Measurements from ENCODE around the gene SLC6A18. TPM values are rescaled to one million over a fixed set of nuclear protein-coding genes. Genes with fewer than 3 reads are reported as not detected.

Gene SLC6A18
- polyA plus RNA-seq, 1 of the 3 experiments (the other 2 are of a cell fraction): not detected

GRCh38 chr5:1178529-1179382 lies 46.4 kb upstream of the SLC6A18 start (continued):
- TF ChIP-seq USF1 (IDR thresholded peaks at IDR 0.05; ENCODE audit: borderline replicate concordance, low read depth) (no peak), GATA2 (CRISPR knock-in tag; IDR thresholded peaks at IDR 0.05) (no peak), MAX (IDR thresholded peaks at IDR 0.05; ENCODE audit: low read depth) (no peak), RAD21 (IDR thresholded peaks at IDR 0.05; ENCODE audit: low read length) (no peak), JUND (IDR thresholded peaks at IDR 0.05) (no peak), NFIC (IDR thresholded peaks at IDR 0.05; ENCODE audit: borderline replicate concordance) (no peak), MXI1 (IDR thresholded peaks at IDR 0.05; ENCODE audit: low read depth, low read length) (no peak), EZH2phosphoT487 (IDR thresholded peaks at IDR 0.05; ENCODE audit: borderline replicate concordance, low read depth) (no peak), RFX5 (IDR thresholded peaks at IDR 0.05; ENCODE audit: low read length) (no peak)

- ChIA-PET POLR2A (no interaction called here), CTCF (interaction anchor here (5.4 kb wide), 1 partner anchor 12 kb away, joined by 25 read pairs; no protein-coding TSS in a partner anchor)
- no peak overlapping the region for H3K4me2 ChIP-seq
- no peak overlapping the region for H3K27ac ChIP-seq (ENCODE audit: low read depth in 2 of 2, low read length in 1 of 2)
- no CpG with 5 or more reads among the region's 9 CpGs for WGBS (ENCODE audit: low lambda C conversion rate)
- H4K20me1 ChIP-seq (ENCODE audit: insufficient read depth): no peaks in the 10 kb centered on the region
- no peaks in the 10 kb centered on the region for H3K79me2 ChIP-seq (ENCODE audit: insufficient read depth)
- no peaks in the 10 kb centered on the region for H3K9me2 ChIP-seq
- no peak overlapping the region for H2AFZ ChIP-seq (ENCODE audit: low read depth)
- H3K4me1 ChIP-seq (ENCODE audit: control insufficient read depth in 1 of 2, insufficient read depth in 2 of 2, low read depth in 1 of 2, low read length in 1 of 2): no peaks in the 10 kb centered on the region; a peak in 1 of 4 replicates
- no peaks in the 10 kb centered on the region for H3K27me3 ChIP-seq (ENCODE audit: insufficient read depth)
- no peaks in the 10 kb centered on the region for H3K9me3 ChIP-seq
- no peak for DNase-seq
- H3K9ac ChIP-seq: no peak overlapping the region
- H3K36me3 ChIP-seq (replicated peaks in 1 of 2; ENCODE audit: control insufficient read depth in 1 of 2, insufficient read depth in 2 of 2, low read length in 1 of 2): no peaks in the 10 kb centered on the region
- no peaks in the 10 kb centered on the region for H3F3A ChIP-seq (replicated peaks; ENCODE audit: insufficient read depth)
- H3K4me3 ChIP-seq (ENCODE audit: low read depth in 2 of 2, low read length in 1 of 2): no peak overlapping the region
- TF ChIP-seq POLR2AphosphoS5 (IDR thresholded peaks at IDR 0.05; ENCODE audit: low read depth, low read length) (no peak), PBX3 (IDR thresholded peaks at IDR 0.05) (no peak), MEF2A (IDR thresholded peaks at IDR 0.05; ENCODE audit: borderline replicate concordance, low read depth) (no peak), MAX (IDR thresholded peaks at IDR 0.05; ENCODE audit: low read depth) (no peak), USF2 (IDR thresholded peaks at IDR 0.05; ENCODE audit: borderline replicate concordance, low read depth, low read length) (no peak), FOXM1 (IDR thresholded peaks at IDR 0.05; ENCODE audit: low read depth) (no peak), GATA2 (CRISPR knock-in tag; IDR thresholded peaks at IDR 0.05) (no peak), NRF1 (IDR thresholded peaks at IDR 0.05; ENCODE audit: low read depth, low read length) (no peak), EZH2phosphoT487 (IDR thresholded peaks at IDR 0.05; ENCODE audit: borderline replicate concordance, low read depth) (no peak)
Measured at GRCh38 chr5:1179383-1179715, 45.8 kb upstream of the SLC6A18 start.

Measured in SK-N-SH (cell line).